ENCODE data around the gene IPO11. TPM values are rescaled to one million over a fixed set of nuclear protein-coding genes. Genes with fewer than 3 reads are reported as not detected.
"Not testable (repeated sequence)": the region's sequence is repeated elsewhere in the genome, so short reads cannot be mapped to it uniquely, and the experiment has no call there.

The IPO11 gene
- total and polyA plus RNA-seq, 3 experiments from 2014 or later = 9.9 to 74.7 (median 70.0) TPM

GRCh38 chr5:62617943-62618342 lies 205.4 kb downstream of the IPO11 start:
- CTCF ChIA-PET = no interaction called here
- Histone ChIP-seq H3K27me3 (ENCODE audit: insufficient read depth, low read length, poor library complexity, severe bottlenecking) (no peaks in the 10 kb centered on the region), H3K36me3 (ENCODE audit: insufficient read depth, low read length) (no peaks in the 10 kb centered on the region), H3K9me3 (ENCODE audit: low read length) (no peaks in the 10 kb centered on the region), H3K4me1 (ENCODE audit: insufficient read depth, low read length) (no peaks in the 10 kb centered on the region), H3K4me3 (ENCODE audit: low read length) (no peak overlapping the region), H3K27ac (ENCODE audit: low read depth, low read length) (no peak overlapping the region)
- H3K27ac Mint-ChIP-seq = no peak overlapping the region
- POLR2A ChIA-PET = no interaction called here
- H3K9me3 Mint-ChIP-seq = no peaks in the 10 kb centered on the region
- H3K27me3 Mint-ChIP-seq = no peaks in the 10 kb centered on the region
- no peak for DNase-seq
- H3K36me3 Mint-ChIP-seq = peaks cover 2 to 17% (median 10%) of the 10 kb centered on the region in 3 donors
- H3K4me1 Mint-ChIP-seq = no peaks in the 10 kb centered on the region
- H3K4me3 Mint-ChIP-seq = no peak overlapping the region

- H3K4me1 Mint-ChIP-seq = no peaks in the 10 kb centered on the region
- no peaks in the 10 kb centered on the region for H3K27me3 Mint-ChIP-seq
- H3K36me3 ChIP-seq (ENCODE audit: insufficient read depth, low read length) = no peaks in the 10 kb centered on the region
- ChIA-PET CTCF (no interaction called here), POLR2A (no interaction called here)
- H3K27me3 ChIP-seq (ENCODE audit: insufficient read depth, low read length, poor library complexity, severe bottlenecking) = no peaks in the 10 kb centered on the region
- no peak overlapping the region for H3K4me3 Mint-ChIP-seq
- no peak overlapping the region for H3K27ac ChIP-seq (ENCODE audit: low read depth, low read length)
- DNase-seq = no peak
- peaks cover 2 to 8% (median 4%) of the 10 kb centered on the region in 3 donors for H3K36me3 Mint-ChIP-seq
- H3K27ac Mint-ChIP-seq = peak overlapping the region in 1 of 8 donors; percentile 24
- no peaks in the 10 kb centered on the region for H3K9me3 Mint-ChIP-seq
- no peak overlapping the region for H3K4me3 ChIP-seq (ENCODE audit: low read length)
- H3K9me3 ChIP-seq (ENCODE audit: low read length) = no peaks in the 10 kb centered on the region
- H3K4me1 ChIP-seq (ENCODE audit: insufficient read depth, low read length) = no peaks in the 10 kb centered on the region
Observed at GRCh38 chr5:62620761-62621160, 208.2 kb downstream of the IPO11 start.

GRCh38 chr5:62621280-62621679 lies 208.7 kb downstream of the IPO11 start:
- Mint-ChIP-seq H3K27ac (peak overlapping the region in 1 of 8 donors; percentile 5), H3K27me3 (no peaks in the 10 kb centered on the region), H3K36me3 (peaks cover 2 to 9% (median 4%) of the 10 kb centered on the region in 3 donors), H3K4me3 (no peak overlapping the region), H3K4me1 (no peaks in the 10 kb centered on the region), H3K9me3 (no peaks in the 10 kb centered on the region)
- H3K27ac ChIP-seq (ENCODE audit: low read depth, low read length) = no peak overlapping the region
- ChIA-PET CTCF (no interaction called here), POLR2A (no interaction called here)
- H3K9me3 ChIP-seq (ENCODE audit: low read length) = no peaks in the 10 kb centered on the region
- no peaks in the 10 kb centered on the region for H3K36me3 ChIP-seq (ENCODE audit: insufficient read depth, low read length)
- no peaks in the 10 kb centered on the region for H3K4me1 ChIP-seq (ENCODE audit: insufficient read depth, low read length)
- no peak for DNase-seq
- no peak overlapping the region for H3K4me3 ChIP-seq (ENCODE audit: low read length)
- H3K27me3 ChIP-seq (ENCODE audit: insufficient read depth, low read length, poor library complexity, severe bottlenecking) = no peaks in the 10 kb centered on the region

GRCh38 chr5:62623271-62623670 lies 210.7 kb downstream of the IPO11 start:
- Mint-ChIP-seq H3K4me3 (no peak overlapping the region), H3K4me1 (no peaks in the 10 kb centered on the region), H3K27me3 (no peaks in the 10 kb centered on the region), H3K9me3 (no peaks in the 10 kb centered on the region), H3K36me3 (peaks cover 0 to 26% (median 4%) of the 10 kb centered on the region in 3 donors), H3K27ac (peak overlapping the region in 1 of 8 donors; percentile 77)
- H3K9me3 ChIP-seq (ENCODE audit: low read length) = no peaks in the 10 kb centered on the region
- DNase-seq = no peak
- POLR2A ChIA-PET = no interaction called here
- H3K27ac ChIP-seq (ENCODE audit: low read depth, low read length) = no peak overlapping the region
- H3K4me3 ChIP-seq (ENCODE audit: low read length) = no peak overlapping the region
- peaks cover 3% of the 10 kb centered on the region for H3K36me3 ChIP-seq (ENCODE audit: insufficient read depth, low read length)
- no peaks in the 10 kb centered on the region for H3K4me1 ChIP-seq (ENCODE audit: insufficient read depth, low read length)
- CTCF ChIA-PET = no interaction called here
- H3K27me3 ChIP-seq (ENCODE audit: insufficient read depth, low read length, poor library complexity, severe bottlenecking) = no peaks in the 10 kb centered on the region

GRCh38 chr5:62624436-62624835 lies 211.9 kb downstream of the IPO11 start:
- H3K27me3 ChIP-seq (ENCODE audit: insufficient read depth, low read length, poor library complexity, severe bottlenecking); H3K4me3 ChIP-seq (ENCODE audit: low read length); H3K36me3 ChIP-seq (ENCODE audit: insufficient read depth, low read length); H3K9me3 Mint-ChIP-seq; POLR2A ChIA-PET; H3K4me1 ChIP-seq (ENCODE audit: insufficient read depth, low read length); H3K9me3 ChIP-seq (ENCODE audit: low read length); H3K27me3 Mint-ChIP-seq; CTCF ChIA-PET; H3K4me3 Mint-ChIP-seq; DNase-seq; H3K27ac ChIP-seq (ENCODE audit: low read depth, low read length); H3K4me1 Mint-ChIP-seq: not testable (repeated sequence)
- Mint-ChIP-seq H3K27ac (peak overlapping the region in 1 of 8 donors; percentile 15), H3K36me3 (peaks cover 0 to 36% (median 9%) of the 10 kb centered on the region in 3 donors)

- Mint-ChIP-seq H3K9me3 (no peaks in the 10 kb centered on the region), H3K36me3 (peaks cover 0 to 41% (median 12%) of the 10 kb centered on the region in 3 donors), H3K4me3 (no peak overlapping the region), H3K27ac (peak overlapping the region in 3 of 8 donors; percentile 10 to 73 (median 40)), H3K4me1 (no peaks in the 10 kb centered on the region), H3K27me3 (no peaks in the 10 kb centered on the region)
- no peak for DNase-seq
- H3K36me3 ChIP-seq (ENCODE audit: insufficient read depth, low read length) = peaks cover 3% of the 10 kb centered on the region
- ChIA-PET POLR2A (no interaction called here), CTCF (no interaction called here)
- no peaks in the 10 kb centered on the region for H3K4me1 ChIP-seq (ENCODE audit: insufficient read depth, low read length)
- no peak overlapping the region for H3K27ac ChIP-seq (ENCODE audit: low read depth, low read length)
- H3K9me3 ChIP-seq (ENCODE audit: low read length) = no peaks in the 10 kb centered on the region
- no peaks in the 10 kb centered on the region for H3K27me3 ChIP-seq (ENCODE audit: insufficient read depth, low read length, poor library complexity, severe bottlenecking)
- H3K4me3 ChIP-seq (ENCODE audit: low read length) = no peak overlapping the region
Observed at GRCh38 chr5:62626534-62626933, 214.0 kb downstream of the IPO11 start.

- Mint-ChIP-seq H3K27me3 (no peaks in the 10 kb centered on the region), H3K4me3 (no peak overlapping the region), H3K9me3 (no peaks in the 10 kb centered on the region), H3K27ac (peak overlapping the region in 1 of 8 donors; percentile 73), H3K36me3 (peaks cover 0 to 43% (median 12%) of the 10 kb centered on the region in 3 donors), H3K4me1 (no peaks in the 10 kb centered on the region)
- CTCF ChIA-PET = no interaction called here
- H3K4me3 ChIP-seq (ENCODE audit: low read length) = no peak overlapping the region
- POLR2A ChIA-PET = no interaction called here
- H3K4me1 ChIP-seq (ENCODE audit: insufficient read depth, low read length) = no peaks in the 10 kb centered on the region
- no peak for DNase-seq
- no peaks in the 10 kb centered on the region for H3K9me3 ChIP-seq (ENCODE audit: low read length)
- H3K27me3 ChIP-seq (ENCODE audit: insufficient read depth, low read length, poor library complexity, severe bottlenecking) = no peaks in the 10 kb centered on the region
- H3K27ac ChIP-seq (ENCODE audit: low read depth, low read length) = no peak overlapping the region
- peaks cover 3% of the 10 kb centered on the region for H3K36me3 ChIP-seq (ENCODE audit: insufficient read depth, low read length)
Observed at GRCh38 chr5:62627121-62627520, 214.6 kb downstream of the IPO11 start.

GRCh38 chr5:62627901-62628300 lies 215.3 kb downstream of the IPO11 start:
- H3K27me3 ChIP-seq (ENCODE audit: insufficient read depth, low read length, poor library complexity, severe bottlenecking) = no peaks in the 10 kb centered on the region
- no peaks in the 10 kb centered on the region for H3K9me3 ChIP-seq (ENCODE audit: low read length)
- CTCF ChIA-PET = no interaction called here
- DNase-seq = no peak
- Mint-ChIP-seq H3K4me3 (no peak overlapping the region), H3K36me3 (peaks cover 0 to 46% (median 17%) of the 10 kb centered on the region in 3 donors), H3K27me3 (no peaks in the 10 kb centered on the region), H3K4me1 (no peaks in the 10 kb centered on the region), H3K27ac (no peak overlapping the region), H3K9me3 (no peaks in the 10 kb centered on the region)
- H3K4me3 ChIP-seq (ENCODE audit: low read length) = no peak overlapping the region
- POLR2A ChIA-PET = no interaction called here
- H3K36me3 ChIP-seq (ENCODE audit: insufficient read depth, low read length) = peaks cover 3% of the 10 kb centered on the region
- H3K4me1 ChIP-seq (ENCODE audit: insufficient read depth, low read length) = no peaks in the 10 kb centered on the region
- H3K27ac ChIP-seq (ENCODE audit: low read depth, low read length) = no peak overlapping the region
